ENCODE measurements around the gene FAM120B.

Gene FAM120B

DNA sequence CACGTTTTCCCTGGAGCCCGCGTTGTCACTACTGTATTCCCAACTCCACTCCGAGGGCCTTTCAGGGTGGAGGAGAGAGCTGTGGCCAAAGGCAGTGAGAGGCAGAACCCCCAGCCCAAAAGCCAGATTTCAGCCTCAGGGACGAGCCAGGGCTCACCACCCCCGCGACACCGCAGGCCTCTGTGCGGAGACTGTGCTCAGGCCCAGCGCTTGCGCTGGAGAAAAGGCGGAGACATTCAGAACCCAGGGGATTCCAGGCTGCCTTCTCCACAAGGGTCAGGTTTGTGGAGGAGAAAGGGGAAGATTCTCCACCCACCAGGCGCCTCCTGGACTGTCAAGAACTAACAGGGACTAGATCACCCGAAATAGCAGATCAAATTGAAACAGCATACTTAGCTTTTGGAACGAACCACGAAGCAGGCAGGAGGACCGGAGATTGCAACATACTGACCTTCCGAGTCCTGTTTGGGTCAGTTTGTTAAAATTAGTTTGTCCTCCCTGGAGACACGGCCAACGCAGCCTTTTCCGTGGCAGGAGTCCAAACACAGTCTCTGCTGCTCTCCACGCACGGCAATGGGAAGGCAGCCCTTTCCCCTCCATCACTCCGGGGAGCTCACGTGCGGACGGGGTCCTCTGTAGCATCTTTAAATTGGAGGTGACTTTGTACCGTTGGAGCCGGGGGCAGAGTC lies 30.0 kb upstream of the FAM120B start:
- Histone ChIP-seq H3K27me3 (ENCODE audit: low read depth, low read length) (no peaks in the 10 kb centered on the region), H3K4me3 (ENCODE audit: low read length) (no peak overlapping the region), H3K4me1 (ENCODE audit: low read length) (peaks cover 8% of the 10 kb centered on the region; the same call in 1 of the 2 replicates), H3K27ac (ENCODE audit: low read length) (no peak overlapping the region), H3K36me3 (replicated peaks; ENCODE audit: low read depth, low read length) (no peaks in the 10 kb centered on the region), H2AFZ (ENCODE audit: low read depth, low read length) (no peak overlapping the region), H3K79me2 (ENCODE audit: low read length) (no peaks in the 10 kb centered on the region), H3K9ac (ENCODE audit: low read length) (no peak overlapping the region), H4K20me1 (ENCODE audit: insufficient read depth, low read length) (no peaks in the 10 kb centered on the region), H3K9me3 (ENCODE audit: insufficient read depth, low read length) (no peaks in the 10 kb centered on the region), H3K4me2 (ENCODE audit: low read length) (no peak overlapping the region)
- no peak for TF ChIP-seq EZH2phosphoT487 (IDR thresholded peaks at IDR 0.05; ENCODE audit: low read depth)

DNA sequence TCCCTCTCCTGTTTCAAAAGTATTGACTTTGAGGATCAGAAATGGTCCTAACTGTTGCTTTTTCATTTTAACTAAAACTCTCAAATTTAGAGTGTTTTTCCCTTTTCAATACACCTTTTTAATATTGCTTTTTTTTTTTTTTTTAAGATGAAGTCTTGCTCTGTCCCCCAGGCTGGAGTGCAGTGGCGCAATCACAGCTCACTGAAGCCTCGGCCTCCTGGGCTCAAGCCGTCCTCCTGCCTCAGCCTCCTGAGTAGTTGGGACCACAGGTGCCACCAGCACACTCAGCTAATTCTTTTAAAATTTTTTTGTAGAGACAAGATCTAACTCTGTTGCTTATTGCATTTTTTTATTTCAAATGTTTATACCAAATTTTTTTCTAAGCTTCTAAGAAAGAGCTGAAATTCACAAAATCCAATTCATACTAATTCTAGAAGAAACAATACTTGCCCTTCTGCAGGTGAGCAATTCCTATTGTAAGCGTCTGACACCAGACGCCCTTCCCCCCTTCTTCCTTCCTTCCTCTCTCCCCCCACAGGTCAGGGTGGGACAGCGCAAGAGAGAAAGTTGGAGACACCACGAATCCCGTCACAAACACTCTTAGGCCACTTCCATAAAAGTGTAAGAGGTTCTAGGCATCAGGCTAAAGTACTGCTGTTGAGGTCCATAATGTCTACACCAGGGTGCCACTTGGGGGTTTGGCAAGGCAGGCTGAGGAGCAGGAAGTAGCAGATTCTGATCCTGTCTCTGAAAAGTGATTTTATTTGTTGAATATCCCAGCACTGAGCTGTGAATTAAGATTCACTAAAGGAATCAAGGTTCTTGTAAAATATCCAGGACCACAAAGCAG lies 28.4 kb upstream of the FAM120B start:
- Histone ChIP-seq H3K9ac (ENCODE audit: low read length) (no peak overlapping the region), H3K27me3 (ENCODE audit: low read depth, low read length) (no peaks in the 10 kb centered on the region), H3K4me1 (ENCODE audit: low read length) (no peaks in the 10 kb centered on the region), H2AFZ (ENCODE audit: low read depth, low read length) (no peak overlapping the region), H3K4me3 (ENCODE audit: low read length) (no peak overlapping the region), H3K4me2 (ENCODE audit: low read length) (no peak overlapping the region), H3K36me3 (replicated peaks; ENCODE audit: low read depth, low read length) (no peaks in the 10 kb centered on the region), H3K9me3 (ENCODE audit: insufficient read depth, low read length) (no peaks in the 10 kb centered on the region), H3K27ac (ENCODE audit: low read length) (no peak overlapping the region), H3K79me2 (ENCODE audit: low read length) (no peaks in the 10 kb centered on the region), H4K20me1 (ENCODE audit: insufficient read depth, low read length) (no peaks in the 10 kb centered on the region)
- TF ChIP-seq, protein P1, sequence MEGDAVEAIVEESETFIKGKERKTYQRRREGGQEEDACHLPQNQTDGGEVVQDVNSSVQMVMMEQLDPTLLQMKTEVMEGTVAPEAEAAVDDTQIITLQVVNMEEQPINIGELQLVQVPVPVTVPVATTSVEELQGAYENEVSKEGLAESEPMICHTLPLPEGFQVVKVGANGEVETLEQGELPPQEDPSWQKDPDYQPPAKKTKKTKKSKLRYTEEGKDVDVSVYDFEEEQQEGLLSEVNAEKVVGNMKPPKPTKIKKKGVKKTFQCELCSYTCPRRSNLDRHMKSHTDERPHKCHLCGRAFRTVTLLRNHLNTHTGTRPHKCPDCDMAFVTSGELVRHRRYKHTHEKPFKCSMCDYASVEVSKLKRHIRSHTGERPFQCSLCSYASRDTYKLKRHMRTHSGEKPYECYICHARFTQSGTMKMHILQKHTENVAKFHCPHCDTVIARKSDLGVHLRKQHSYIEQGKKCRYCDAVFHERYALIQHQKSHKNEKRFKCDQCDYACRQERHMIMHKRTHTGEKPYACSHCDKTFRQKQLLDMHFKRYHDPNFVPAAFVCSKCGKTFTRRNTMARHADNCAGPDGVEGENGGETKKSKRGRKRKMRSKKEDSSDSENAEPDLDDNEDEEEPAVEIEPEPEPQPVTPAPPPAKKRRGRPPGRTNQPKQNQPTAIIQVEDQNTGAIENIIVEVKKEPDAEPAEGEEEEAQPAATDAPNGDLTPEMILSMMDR (IDR thresholded peaks at IDR 0.05; ENCODE audit: low read depth, low read length): no peak
- no peak for TF ChIP-seq EZH2phosphoT487 (IDR thresholded peaks at IDR 0.05; ENCODE audit: low read depth)

DNA sequence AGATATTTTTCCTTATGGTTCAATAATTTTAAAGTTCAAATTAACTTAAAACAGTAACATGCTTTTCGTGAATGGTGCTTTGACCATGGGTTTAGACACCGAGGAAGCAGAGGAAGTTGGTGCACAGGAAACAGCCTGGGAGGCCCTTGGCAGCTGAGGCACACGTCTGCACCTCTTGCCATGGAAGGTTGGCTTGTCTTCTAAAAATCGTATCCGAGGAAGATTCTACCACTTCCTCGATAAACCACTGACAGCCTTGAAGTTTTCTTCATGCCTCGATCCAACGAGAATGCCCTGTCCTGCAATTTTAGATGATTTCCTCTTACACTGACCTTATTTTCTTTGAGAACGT lies 27.8 kb upstream of the FAM120B start:
- no peak overlapping the region for H2AFZ ChIP-seq (ENCODE audit: low read depth, low read length)

DNA sequence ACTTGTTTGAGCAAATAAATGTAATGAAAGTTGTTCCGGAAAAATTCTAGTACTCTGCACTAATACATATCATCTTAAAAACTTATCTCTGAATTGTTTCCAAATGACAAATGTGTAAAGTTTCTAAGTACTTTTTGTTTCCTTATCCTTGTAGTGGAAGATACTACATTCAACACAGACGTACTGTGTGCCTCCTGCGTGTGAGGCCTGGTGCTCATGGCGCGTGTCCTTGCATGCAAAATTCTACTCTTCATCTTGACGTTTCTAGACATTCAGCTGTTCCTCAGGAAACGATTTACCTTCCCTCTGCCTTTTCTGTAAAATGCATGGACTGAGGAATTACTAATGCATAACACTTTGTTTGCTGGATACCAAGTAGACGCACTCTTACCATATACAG lies 27.1 kb upstream of the FAM120B start:
- Histone ChIP-seq H3K4me3 (ENCODE audit: low read length) (no peak overlapping the region), H3K9ac (ENCODE audit: low read length) (no peak overlapping the region), H4K20me1 (ENCODE audit: insufficient read depth, low read length) (no peaks in the 10 kb centered on the region), H3K9me3 (ENCODE audit: insufficient read depth, low read length) (no peaks in the 10 kb centered on the region), H3K27me3 (ENCODE audit: low read depth, low read length) (no peaks in the 10 kb centered on the region), H3K27ac (ENCODE audit: low read length) (no peak overlapping the region), H3K4me2 (ENCODE audit: low read length) (no peak overlapping the region), H3K4me1 (ENCODE audit: low read length) (no peaks in the 10 kb centered on the region), H3K36me3 (replicated peaks; ENCODE audit: low read depth, low read length) (no peaks in the 10 kb centered on the region), H3K79me2 (ENCODE audit: low read length) (no peaks in the 10 kb centered on the region), H2AFZ (ENCODE audit: low read depth, low read length) (no peak overlapping the region)
- TF ChIP-seq, protein P1 (IDR thresholded peaks at IDR 0.05; ENCODE audit: low read depth, low read length): no peak
- no peak for TF ChIP-seq EZH2phosphoT487 (IDR thresholded peaks at IDR 0.05; ENCODE audit: low read depth)

More for the DNA sequence above, 27.8 kb upstream of the FAM120B start:
- H3K36me3 ChIP-seq (replicated peaks; ENCODE audit: low read depth, low read length): no peaks in the 10 kb centered on the region
- H3K27ac ChIP-seq (ENCODE audit: low read length): no peak overlapping the region
- no peaks in the 10 kb centered on the region for H3K4me1 ChIP-seq (ENCODE audit: low read length)
- H4K20me1 ChIP-seq (ENCODE audit: insufficient read depth, low read length): no peaks in the 10 kb centered on the region
- no peak overlapping the region for H3K4me2 ChIP-seq (ENCODE audit: low read length)
- no peak overlapping the region for H3K4me3 ChIP-seq (ENCODE audit: low read length)
- H3K27me3 ChIP-seq (ENCODE audit: low read depth, low read length): no peaks in the 10 kb centered on the region
- H3K9ac ChIP-seq (ENCODE audit: low read length): no peak overlapping the region
- H3K9me3 ChIP-seq (ENCODE audit: insufficient read depth, low read length): no peaks in the 10 kb centered on the region
- TF ChIP-seq, protein P1 (IDR thresholded peaks at IDR 0.05; ENCODE audit: low read depth, low read length): no peak
- no peak for TF ChIP-seq EZH2phosphoT487 (IDR thresholded peaks at IDR 0.05; ENCODE audit: low read depth)
- H3K79me2 ChIP-seq (ENCODE audit: low read length): no peaks in the 10 kb centered on the region
